ENCODE results near the gene RABIF.

DNA sequence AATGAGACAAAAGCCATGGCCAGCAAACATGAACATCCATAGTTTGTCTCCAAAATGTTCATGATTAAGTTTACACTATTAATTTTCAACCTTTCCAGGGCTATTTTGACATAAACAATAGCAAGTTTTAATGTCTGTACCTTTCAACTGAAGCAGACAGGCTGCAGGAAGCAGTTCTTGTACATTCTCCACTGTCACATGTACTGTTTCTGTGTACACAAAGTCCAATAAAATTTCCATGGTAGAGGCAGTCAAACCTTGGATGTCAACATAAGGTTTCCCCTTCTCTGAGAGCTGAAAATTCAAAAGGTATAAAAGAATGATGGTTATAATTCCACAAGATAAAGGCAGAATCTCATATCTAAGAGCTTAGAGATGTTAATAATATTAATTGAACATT lies 30.7 kb upstream of the RABIF start:
- TF ChIP-seq, protein P1, sequence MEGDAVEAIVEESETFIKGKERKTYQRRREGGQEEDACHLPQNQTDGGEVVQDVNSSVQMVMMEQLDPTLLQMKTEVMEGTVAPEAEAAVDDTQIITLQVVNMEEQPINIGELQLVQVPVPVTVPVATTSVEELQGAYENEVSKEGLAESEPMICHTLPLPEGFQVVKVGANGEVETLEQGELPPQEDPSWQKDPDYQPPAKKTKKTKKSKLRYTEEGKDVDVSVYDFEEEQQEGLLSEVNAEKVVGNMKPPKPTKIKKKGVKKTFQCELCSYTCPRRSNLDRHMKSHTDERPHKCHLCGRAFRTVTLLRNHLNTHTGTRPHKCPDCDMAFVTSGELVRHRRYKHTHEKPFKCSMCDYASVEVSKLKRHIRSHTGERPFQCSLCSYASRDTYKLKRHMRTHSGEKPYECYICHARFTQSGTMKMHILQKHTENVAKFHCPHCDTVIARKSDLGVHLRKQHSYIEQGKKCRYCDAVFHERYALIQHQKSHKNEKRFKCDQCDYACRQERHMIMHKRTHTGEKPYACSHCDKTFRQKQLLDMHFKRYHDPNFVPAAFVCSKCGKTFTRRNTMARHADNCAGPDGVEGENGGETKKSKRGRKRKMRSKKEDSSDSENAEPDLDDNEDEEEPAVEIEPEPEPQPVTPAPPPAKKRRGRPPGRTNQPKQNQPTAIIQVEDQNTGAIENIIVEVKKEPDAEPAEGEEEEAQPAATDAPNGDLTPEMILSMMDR (IDR thresholded peaks at IDR 0.05; ENCODE audit: insufficient read depth, low read length, poor library complexity, severe bottlenecking) = no peak
- no peak for TF ChIP-seq EZH2phosphoT487 (conservative IDR thresholded peaks at IDR 0.05; ENCODE audit: low read length)

Data from SU-DHL-6 (cell line).